Stimulated activated CD4-positive, alpha-beta T cell treated with anti-CD3 and anti-CD28 coated beads, Interleukin-15, amount 100 ng/mL, for 24 hours (primary cell): Measurements from ENCODE around the gene FAF1.

ENCODE experiments used
- DNase-seq: peaks from one replicate; pipeline ENCODE4 v3.0.0-alpha.2; 2020

Gene FAF1

DNA sequence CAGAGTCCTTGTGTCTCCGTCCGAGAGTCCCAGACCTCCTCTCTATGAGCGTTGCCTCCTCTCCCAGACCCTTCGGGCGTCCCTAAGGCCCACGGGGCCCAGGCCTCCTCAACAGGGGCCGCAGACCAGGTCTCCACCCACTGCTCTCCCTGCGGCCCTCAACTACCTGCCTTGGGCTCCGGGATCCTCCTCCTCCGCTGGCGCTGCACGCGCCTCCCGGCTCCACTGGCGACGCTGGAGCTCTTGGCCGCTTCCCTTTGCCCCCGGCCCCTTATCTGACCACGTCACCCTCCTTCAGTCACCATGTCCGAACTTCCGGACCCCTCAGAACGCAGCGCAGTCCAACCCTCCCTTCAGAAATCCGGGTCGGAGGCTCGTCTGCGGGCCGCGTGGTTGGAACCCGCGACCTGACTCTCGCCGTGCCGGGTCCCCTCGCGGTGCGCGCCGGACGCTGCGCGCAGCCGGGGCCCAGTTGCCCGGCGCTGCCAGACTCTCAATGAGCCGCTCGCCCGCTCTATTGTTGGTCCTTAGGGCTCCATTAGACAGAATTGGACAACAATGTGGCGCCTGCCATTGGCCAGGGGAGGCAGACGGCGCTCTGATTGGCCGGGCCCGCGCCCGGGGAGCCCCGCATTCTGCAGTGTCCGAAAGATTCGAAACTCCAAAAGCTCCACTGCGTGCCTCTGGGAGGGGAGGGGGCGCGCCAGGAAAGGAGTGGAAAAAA, 537.0 kb downstream of the FAF1 start, which contains the start of gene DMRTA2:
Gene DMRTA2 (minus strand): TSS at position 498 of the 724 bp plus-strand sequence. CDS start 1,907 bp downstream, outside the sequence.
- peak; percentile 15 for DNase-seq

DNA sequence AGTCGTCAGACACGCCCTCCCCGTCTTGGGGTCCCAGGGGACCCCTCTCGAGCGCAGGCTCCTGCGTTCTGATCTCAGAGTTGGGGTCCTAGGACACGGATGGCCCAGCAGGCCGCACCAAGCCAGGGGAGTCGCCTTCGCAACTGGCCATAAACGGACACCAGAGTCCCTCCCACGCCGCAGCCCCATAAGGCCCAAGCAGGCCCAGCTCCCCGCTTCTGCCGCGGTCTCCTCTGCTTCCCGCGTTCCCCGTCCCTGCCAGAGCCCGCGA, 537.5 kb downstream of the FAF1 start:
- no peak for DNase-seq

DNA sequence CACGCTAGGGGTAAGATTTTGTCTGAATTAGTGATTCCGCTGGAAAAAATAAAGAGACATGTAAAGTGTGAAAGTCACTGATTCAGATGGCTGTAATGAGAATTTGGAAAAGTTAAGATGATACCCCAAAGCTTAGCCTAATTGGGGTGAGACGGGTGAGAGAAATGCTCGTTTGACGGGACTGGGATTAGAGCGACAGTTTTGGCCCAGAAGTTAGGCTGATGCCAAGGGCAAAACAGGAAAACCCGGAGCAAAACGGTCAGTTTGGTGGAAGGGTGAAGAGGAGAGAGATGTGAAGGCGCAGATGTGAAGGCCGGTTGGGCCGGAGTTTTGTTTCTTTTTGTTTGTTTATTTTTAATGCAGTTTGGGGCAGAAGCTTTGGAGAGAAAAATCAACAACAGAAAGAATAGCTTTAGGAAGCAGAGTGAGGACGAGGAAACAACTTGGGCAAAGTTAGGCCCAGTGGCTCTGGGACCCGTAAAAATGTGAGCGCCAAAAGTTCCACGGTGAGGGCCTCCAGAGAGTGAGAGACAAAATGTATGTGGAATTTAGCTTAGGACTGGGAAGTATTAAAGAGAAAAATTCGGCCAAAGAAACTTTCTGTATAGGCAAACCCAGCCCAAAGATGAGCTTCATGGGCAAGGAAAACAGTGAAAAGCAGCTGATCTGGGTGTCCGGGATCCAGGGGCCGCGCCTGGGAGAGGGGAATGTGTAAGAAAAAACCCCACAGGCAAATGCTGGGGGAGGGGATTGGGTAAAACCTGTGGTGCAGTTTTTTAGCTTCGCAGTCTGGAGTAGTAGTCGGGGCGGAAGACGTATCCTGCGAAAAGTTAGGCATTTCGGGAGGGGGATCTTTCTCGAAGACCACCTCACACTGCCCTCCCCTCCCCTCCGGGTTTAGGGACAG, 538.0 kb downstream of the FAF1 start:
- no peak for DNase-seq

DNA sequence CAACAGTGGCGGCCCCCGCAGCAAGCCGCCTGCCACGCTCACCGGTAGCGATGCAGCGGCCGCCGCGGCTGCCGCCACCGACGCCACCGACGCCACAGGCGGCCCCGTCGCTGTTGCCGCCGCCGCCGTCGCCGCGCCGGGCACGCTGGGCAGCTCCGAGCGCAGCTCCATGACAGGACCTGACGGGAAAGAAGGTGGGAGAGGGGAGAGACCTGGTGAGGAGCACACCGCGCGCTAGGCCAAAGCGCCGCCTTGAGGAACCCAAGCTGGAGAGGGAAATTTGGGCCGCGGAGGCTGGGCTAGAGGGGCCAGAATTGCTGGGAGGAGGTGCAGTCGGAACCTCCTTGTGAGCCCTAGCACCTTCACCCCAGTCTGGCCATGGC, 538.7 kb downstream of the FAF1 start:
- DNase-seq = no peak

DNA sequence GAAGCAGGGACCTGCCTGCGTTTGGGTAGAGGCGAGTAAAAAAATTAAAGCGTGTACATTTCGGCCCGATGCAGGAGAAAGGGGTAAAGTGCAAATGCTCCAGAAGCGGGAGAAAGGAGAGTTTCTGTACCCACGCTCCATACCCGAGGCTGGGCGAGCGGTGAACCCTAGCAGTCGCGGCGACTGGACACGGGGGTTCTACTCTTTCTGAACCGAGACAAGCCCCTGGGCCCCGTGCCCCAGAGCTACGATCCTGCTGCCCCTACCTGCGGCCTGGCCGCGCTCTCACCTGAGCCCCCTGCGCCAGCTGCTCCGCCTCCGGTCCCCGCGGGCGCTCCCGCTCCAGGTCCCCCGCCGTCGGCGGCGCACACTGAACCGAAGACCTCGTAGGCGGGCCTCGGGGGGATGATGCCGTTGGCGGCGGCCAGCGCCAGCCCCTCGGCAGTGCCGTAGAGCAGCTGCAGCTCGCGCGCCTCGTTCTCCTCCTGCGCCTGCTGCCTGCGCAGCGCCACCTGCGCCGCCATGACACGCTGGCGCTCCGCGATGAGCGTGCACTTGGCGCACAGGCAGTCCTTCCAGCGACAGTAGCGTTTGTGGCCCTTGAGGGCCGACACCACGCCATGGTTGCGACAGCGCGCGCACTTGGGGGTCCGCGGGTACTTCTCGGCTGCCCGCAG, 539.2 kb downstream of the FAF1 start:
- peak; percentile 53 for DNase-seq

DNA sequence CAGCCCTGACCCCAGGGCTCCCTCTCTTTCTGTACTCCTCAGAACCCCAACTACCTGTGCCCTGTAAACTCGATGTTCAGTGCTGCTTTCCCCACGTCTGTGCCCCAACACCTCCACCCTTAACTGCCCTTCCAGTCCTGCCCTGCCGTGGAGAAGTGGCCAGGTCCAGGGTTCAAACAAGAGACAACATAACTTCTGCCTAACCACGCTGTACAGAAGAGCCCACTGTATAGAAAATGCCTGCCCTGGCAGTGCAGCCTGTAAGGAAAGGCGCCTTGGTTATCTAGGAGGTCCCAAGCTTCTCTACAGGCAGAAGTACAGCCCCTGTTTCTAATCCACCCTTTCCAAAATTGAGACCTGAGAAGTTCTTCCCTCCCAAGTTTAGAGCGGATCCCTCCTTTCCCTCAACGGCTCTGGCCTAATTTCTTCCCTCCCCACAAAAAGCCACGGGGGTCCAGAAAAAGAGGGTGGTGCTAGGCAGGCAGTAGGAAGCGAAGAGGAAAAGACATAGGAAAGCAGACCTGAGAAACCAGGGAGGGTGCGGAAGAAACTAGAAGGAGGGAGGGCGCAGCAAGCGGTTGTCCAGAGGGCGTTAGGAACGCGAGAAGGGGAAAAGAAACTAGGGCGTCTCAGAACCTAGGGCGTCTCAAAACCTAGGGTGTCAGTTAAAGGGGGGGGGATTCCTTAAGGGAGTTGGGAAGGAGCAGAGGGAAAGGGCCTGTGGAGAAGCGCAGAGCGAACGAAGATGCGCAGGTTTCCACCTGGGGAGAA, 540.0 kb downstream of the FAF1 start:
- DNase-seq = peak; percentile 4

DNA sequence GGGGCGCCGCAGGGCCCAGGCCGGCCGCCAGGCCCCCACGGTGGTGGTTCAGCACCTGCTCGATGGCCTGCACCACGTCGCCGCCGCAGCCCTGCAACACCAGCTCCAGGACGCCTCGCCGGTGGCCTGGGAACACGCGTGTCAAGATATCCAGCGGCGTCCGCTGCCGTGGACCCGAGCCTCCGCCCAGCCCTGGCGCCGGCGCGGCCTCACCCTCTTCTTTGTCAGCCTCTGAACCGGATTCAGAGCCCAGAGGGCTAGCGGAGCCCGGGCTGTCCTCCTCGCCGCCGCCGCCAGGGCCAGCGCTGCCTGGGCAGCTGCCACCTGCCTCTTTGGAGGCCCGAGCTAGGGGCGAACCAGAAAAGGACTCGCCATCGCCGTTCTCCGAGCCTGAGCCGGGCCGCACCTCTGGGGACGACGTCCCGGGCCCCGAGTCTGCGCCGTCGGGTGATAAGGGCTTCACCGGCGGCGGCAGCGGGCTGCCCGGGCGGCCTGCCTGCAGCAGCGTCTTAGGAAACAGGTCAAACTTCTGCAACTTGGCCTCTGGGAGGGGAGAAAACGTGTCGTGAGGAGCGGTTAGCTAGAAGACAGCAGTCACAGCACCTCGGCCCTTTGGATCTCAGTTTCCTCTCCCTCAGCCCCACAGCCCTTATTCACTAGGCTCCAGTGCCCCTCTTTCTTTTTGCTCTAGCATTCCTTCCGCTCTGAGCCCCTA, 540.7 kb downstream of the FAF1 start:
- peak; percentile 18 for DNase-seq

DNA sequence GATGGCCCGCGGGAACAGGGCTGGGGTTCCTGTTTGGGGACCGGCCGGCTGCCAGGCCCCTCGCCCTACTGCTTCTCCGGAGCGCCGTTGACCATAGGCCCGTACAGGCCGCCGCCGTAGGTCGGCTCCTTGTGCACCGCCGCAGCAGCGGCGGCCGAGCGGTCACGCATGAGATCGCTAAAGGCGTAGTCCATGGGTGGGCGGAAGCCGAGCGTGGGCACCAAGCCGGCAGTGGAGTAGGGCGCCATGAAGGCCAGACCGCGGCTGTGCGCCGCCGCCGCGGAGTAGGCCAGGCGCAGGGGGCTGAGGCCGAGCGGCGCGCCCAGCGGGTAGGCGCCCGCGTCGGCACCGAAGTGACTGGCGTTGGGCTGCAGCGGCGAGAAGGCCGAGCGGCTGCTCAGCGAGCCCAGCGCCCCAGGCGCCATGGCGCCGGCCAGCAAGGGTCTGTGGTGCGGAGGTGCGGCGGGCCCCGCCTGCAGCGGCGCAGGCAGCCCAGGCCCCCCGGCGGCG, 541.4 kb downstream of the FAF1 start:
- DNase-seq = peak; percentile 19

DNA sequence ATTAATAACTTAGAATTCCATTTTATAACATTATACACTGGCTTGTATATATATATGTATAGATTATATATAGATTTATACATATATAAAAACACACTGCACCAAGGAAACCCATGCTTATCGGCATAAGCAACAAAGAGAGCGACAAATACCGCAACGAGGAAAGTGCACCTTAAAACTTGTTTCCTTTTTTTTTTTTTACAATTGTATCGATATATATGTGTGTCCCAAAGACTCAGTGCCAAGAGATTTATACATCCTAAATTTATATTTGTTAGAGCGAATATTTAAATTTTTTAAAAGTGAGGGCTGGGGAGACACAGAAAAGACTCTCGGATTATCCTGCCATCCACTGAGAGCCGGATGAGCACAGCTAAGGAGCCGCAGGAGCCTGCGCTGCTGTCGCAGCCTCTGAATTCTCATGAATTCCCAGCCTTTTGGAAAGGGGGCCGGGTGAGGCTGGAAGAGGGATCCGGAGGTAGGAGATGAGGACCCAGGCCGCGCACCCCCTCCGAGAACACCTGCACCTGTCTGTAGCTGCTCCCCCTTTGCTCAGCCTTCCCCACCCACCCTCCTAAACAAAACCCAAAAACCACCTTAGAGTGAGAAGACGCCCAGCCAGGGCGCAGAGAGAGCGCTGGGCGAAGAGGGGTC, 542.0 kb downstream of the FAF1 start:
- DNase-seq = no peak

DNA sequence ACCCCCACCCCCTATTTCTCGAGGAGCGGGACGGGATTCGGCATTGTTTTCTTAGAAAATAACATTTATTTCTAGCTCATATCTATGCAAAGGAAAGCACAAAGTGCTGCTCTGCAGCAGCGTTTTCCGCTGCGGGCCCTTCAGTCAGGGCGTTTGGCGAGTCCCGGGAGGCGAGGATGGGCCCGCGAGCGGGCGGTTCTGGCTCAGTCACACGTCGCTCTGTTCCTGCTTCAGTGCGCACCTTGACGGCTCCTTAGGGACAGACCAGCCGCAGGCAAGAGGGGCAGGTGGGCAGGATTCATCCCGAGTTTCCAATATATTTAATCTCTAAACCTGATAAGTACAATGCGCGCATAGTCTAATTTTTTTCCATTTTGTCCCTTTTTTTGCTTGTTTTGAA, 542.6 kb downstream of the FAF1 start:
- DNase-seq = peak; percentile 15

DNA sequence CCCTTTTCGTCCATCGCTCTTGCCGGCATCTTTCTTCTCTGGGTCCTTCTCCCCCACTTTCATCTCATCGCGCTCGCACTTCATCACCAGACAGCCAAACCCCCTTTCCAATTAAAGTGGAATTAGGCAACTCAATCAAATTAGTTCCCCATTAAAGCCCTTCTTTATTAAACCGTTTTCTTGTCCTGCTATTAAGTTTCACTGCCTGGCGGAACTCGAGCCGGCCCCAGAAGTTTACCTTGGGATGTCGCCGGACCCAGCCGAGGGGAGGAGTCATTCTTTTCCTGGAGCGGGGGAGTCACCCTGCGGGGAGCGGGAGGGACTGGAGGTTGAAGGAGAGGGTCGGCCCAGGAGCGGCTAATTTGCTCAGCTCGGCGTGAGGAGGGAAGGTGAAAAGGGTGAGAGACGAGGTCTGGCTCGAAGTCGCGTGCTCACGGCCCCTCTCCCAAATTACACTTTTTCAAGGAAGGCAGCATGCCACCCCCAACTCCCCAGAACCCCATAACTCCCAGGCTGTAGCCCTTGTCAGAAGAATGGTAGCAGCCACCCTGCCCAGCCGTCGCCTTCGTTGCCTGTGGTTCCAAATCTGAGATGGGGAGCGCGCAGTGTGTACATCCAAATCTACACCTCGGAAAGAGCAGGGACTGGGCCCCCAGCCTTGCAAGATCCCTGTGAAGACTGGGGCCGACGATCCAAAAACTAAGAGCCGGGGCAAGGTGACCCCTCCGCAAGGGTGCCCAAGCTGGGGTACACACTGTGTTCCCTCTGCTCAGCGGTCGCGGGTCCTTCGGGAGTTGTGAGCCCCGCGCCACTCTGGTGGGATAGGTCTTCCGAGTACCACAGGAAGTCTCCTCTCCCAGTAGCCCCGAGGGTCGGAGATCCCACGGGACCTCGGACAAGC, 543.3 kb downstream of the FAF1 start:
- peak; percentile 11 for DNase-seq

DNA sequence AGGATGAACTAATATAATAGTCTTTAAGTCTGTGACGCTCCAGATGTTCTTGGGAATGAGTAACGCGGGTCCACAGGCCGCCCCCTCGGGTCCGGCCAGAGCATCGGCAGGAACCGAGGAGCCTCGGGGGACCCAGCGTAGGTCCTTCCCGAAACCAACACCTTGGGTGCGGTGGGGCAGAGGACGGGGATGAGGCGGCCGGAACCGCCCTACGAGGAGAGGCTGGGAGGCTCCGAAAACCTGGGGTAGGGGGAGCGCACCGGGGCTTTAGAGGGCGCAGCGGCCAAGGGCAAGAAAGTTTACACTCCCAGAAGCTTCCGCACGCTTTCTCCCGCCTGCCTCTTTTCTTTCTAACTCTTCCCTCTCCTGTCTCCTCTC, 543.9 kb downstream of the FAF1 start:
- peak; percentile 3 for DNase-seq

DNA sequence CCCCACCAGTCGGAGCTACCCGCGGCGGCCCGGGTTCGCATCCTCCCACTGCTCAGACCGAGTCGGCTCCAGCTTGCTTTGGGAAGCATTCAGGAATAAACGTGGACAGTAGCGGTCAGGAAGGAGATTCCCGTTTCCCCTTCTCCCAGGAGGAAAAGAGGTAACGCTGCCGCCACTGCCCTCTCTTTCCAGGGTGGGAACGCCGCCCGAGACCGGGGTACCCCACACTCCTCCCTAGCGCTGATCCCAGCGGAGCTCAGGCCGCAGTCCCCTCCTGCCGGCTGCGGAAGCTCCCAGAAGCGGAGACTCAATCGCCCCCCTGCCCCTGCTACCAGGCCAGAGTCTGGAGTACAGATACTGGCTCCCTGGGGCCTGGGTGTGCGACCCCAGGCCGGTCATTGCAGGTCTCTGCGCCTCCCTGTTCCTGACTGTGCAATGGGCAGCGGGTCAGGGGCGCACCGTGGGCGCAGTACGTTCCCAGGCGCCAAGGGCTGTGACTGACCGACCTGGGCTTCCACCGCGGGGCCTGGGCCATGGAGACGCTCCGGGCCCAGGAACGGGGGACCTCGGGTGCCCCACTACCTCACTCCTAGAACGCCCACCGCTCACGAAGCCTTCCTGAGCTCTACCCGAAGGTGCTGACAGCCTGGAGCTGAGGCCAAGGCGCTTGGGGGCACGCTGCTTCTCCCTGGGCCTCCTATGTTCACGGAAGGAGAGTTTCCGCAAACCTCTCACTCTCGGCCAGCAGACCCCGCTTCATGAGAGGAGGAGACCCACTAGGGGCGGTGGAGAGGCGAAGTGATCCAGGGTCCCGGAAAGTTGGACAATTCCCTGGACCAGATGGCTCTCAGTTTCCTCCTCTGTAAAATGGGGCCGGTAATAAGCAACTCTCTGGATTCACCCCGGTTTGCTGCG, 544.6 kb downstream of the FAF1 start:
- DNase-seq = peak; percentile 2

DNA sequence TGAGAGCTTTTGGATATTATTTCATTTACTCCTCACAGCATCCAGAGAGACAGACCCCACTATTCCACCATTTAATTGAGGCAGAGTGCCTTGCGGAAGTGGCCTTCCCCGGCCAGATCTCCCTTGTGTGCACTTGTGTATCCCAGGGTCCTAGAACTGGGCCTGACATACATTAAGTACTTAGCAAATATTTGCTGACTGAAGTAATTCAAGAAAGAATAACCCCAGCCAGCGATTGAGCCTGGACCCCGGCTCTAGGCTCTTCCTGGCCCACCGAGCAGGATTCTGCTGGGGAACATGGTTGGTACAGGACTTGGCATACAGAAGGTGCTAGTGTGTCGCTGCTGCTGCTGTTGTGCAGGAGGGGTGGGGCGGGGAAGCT, 545.2 kb downstream of the FAF1 start:
- DNase-seq = no peak

DNA sequence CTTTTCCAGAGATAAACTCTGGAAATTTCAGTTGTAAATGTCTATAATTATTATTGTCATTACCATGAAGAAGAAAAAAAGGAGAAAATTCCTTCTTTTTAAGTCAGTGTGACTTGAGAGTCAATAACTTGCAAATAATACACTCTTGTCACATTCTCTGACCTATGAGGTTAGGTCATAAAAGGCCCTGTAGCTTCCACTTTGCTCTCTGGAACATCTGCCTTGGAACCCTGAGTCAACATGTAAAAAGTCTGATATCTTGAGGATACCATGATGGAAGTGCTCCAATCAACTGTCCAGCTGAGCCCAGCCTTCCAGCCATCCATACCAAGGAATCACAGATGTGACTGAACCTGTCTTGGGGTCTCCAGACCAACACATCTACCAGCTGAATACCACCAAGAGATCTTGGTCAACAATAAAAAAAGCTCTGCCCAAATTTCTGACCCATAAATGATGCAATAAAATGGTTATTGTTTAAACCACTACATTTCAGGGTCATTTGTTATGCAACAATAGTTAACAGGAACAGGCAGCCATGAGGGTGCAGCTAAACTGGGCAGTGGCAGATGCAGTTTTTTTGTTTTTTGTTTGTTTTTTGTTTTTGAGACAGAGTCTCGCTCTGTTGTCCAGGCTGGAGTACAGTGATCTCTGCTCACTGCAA, 547.1 kb downstream of the FAF1 start:
- DNase-seq = no peak

DNA sequence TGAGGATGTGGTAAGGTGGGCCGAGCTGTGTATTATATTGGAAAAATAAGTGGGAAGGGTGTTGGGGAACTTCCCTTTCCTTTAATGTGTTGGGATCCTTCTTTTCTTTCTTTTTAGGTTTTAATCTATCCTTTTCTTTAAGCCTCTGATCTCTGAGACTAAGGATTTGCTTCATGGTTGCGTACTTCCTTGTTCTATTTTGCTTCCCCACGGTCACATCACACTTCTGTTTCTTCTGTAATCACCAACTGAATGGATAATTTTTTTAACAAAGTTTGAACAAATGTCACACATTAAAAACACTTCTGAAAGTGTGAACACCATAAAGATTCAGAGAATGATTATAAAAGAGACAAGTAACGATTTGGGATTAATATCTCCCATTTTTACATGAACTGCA, 554.3 kb downstream of the FAF1 start:
- no peak for DNase-seq

DNA sequence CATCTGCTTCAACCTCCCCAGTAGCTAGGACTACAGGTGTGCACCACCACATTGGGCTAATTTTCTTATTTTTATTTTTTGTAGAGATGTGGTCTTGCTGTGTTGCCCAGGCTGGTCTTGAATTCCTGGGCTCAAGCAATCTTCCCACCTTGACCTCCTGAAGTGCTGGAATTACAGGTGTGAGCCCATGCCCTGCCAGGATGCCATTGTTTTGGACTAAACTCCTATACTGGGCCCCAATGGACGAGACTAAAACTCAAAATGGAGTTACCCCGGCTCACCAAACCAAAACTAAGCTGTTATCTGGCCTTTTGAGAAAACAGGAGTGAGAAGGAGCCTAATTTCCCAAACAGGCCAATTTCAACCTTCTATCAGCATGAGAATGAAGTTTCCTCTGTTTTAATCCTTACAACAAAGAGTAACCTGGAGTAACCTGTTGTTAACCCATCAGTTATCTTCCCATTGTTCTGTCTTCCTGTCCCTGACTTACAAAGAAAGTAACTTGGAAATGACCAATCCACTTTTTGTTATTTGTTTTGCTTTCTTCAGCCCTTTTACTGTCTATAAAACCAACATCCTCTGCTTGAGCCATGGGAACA, 566.4 kb downstream of the FAF1 start:
- DNase-seq = no peak
